HUES6 (cell line): ENCODE results near the gene RBFOX2.
"Not testable (repeated sequence)": the region's sequence is repeated elsewhere in the genome, so short reads cannot be mapped to it uniquely, and the experiment has no call there.

Experiments
- H3K27ac ChIP-seq: 2 replicates; pipeline ENCODE4 v1.7.0; 2013; ENCODE audit warnings: low read depth, mild to moderate bottlenecking, low read length, inconsistent platforms
- H3K27me3 ChIP-seq: 2 replicates; pipeline ENCODE4 v1.6.1; 2013; ENCODE audit warnings: low read length; ENCODE audit not compliant: control insufficient read depth, insufficient read depth
- H3K36me3 ChIP-seq: 2 replicates; pipeline ENCODE4 v1.6.1; 2013; ENCODE audit warnings: low read length; ENCODE audit not compliant: control insufficient read depth, insufficient read depth
- H3K4me1 ChIP-seq: 2 replicates; pipeline ENCODE4 v1.6.1; 2013; ENCODE audit warnings: low read length; ENCODE audit not compliant: control insufficient read depth, insufficient read depth
- H3K4me3 ChIP-seq: 2 replicates; pipeline ENCODE4 v1.5.1; 2013; ENCODE audit warnings: low read depth, low read length
- H3K9ac ChIP-seq: one replicate; pipeline ENCODE4 v1.6.1; 2013; ENCODE audit warnings: mild to moderate bottlenecking, low read length
- H3K9me3 ChIP-seq: 2 replicates; pipeline ENCODE4 v1.6.1; 2013; ENCODE audit warnings: low read depth, low read length; ENCODE audit not compliant: control insufficient read depth, insufficient read depth

The RBFOX2 gene

GRCh38 chr22:35821654-35822053 is 207.0 kb downstream of the RBFOX2 start:
- no peak overlapping the region for H3K4me3 ChIP-seq
- no peak overlapping the region for H3K27ac ChIP-seq
- H3K36me3 ChIP-seq, result peaks cover 4% of the 10 kb centered on the region; the same call in 1 of the 2 replicates
- no peaks in the 10 kb centered on the region for H3K27me3 ChIP-seq
- no peaks in the 10 kb centered on the region for H3K9me3 ChIP-seq
- peaks cover 18% of the 10 kb centered on the region for H3K4me1 ChIP-seq
- no peak overlapping the region for H3K9ac ChIP-seq

GRCh38 chr22:35819421-35819820 is 209.2 kb downstream of the RBFOX2 start:
- Histone ChIP-seq H3K9ac (no peak overlapping the region), H3K27me3 (no peaks in the 10 kb centered on the region), H3K36me3 (peaks cover 4% of the 10 kb centered on the region; the same call in 1 of the 2 replicates), H3K4me1 (peaks cover 15% of the 10 kb centered on the region), H3K4me3 (no peak overlapping the region), H3K9me3 (no peaks in the 10 kb centered on the region), H3K27ac (no peak overlapping the region)

- no peaks in the 10 kb centered on the region for H3K9me3 ChIP-seq
- H3K4me3 ChIP-seq, result no peak overlapping the region
- no peaks in the 10 kb centered on the region for H3K36me3 ChIP-seq
- H3K27me3 ChIP-seq, result no peaks in the 10 kb centered on the region
- peaks cover 15% of the 10 kb centered on the region for H3K4me1 ChIP-seq
- no peak overlapping the region for H3K9ac ChIP-seq
- no peak overlapping the region for H3K27ac ChIP-seq
Measured at GRCh38 chr22:35818897-35819296, 209.7 kb downstream of the RBFOX2 start.

DNA sequence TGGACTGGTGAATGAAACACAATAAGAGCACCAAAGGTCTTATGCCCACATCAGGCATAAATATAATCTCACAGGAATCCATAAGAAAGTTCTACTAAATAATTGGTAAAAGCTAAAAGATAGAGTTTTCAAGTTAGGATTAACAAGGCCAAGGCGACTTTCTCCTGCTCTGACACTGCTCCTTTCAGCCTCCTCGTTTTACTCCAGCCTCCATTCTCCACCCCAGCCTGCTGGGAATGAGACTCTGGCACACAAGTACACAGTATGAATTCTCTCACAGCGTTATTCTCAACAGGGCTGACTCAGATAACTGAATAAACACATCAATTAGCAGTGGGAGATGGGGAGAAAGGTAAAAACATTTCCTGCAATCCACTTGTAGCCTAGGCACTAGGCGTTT is 216.0 kb downstream of the RBFOX2 start:
- no peaks in the 10 kb centered on the region for H3K27me3 ChIP-seq
- no peak overlapping the region for H3K9ac ChIP-seq
- peaks cover 22% of the 10 kb centered on the region for H3K36me3 ChIP-seq
- H3K27ac ChIP-seq, result no peak overlapping the region
- no peaks in the 10 kb centered on the region for H3K9me3 ChIP-seq
- no peak overlapping the region for H3K4me3 ChIP-seq
- H3K4me1 ChIP-seq, result 0 out of 2 replicates have a peak, but pooled peaks cover 3% of the 10 kb centered on the region

GRCh38 chr22:35811670-35812069 is 217.0 kb downstream of the RBFOX2 start:
- Histone ChIP-seq H3K36me3 (peaks cover 22% of the 10 kb centered on the region), H3K27ac (no peak overlapping the region), H3K9ac (no peak overlapping the region), H3K4me3 (no peak overlapping the region), H3K4me1 (0 out of 2 replicates have a peak, but pooled peaks cover under 1% of the 10 kb centered on the region), H3K27me3 (no peaks in the 10 kb centered on the region), H3K9me3 (no peaks in the 10 kb centered on the region)

DNA sequence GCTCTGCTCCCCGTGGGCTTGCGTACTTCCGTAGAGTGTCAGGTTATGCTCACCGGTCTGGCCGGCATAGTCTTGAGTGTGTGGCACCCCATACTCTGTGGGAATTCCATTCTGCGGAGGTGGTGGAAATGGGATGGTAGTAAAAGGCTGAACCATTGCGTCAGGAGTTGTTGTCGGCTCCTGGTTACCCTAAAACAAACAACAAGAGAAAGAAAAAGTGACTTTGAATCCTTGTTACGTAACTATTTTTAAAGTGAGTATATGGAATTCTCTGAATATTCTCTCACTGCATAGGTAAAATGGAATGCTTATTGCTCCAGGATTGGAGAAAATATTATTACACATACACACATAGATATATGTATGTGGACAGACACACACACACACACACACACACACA is 218.8 kb downstream of the RBFOX2 start:
- no peak overlapping the region for H3K9ac ChIP-seq
- H3K36me3 ChIP-seq, result peaks cover 27% of the 10 kb centered on the region
- no peaks in the 10 kb centered on the region for H3K27me3 ChIP-seq
- no peaks in the 10 kb centered on the region for H3K4me1 ChIP-seq
- no peak overlapping the region for H3K27ac ChIP-seq
- no peak overlapping the region for H3K4me3 ChIP-seq
- H3K9me3 ChIP-seq, result peaks cover 3% of the 10 kb centered on the region; the same call in 1 of the 2 replicates

- H3K4me3 ChIP-seq, result no peak overlapping the region
- H3K9me3 ChIP-seq, result peaks cover 3% of the 10 kb centered on the region; the same call in 1 of the 2 replicates
- H3K9ac ChIP-seq, result no peak overlapping the region
- H3K27me3 ChIP-seq, result no peaks in the 10 kb centered on the region
- H3K4me1 ChIP-seq, result no peaks in the 10 kb centered on the region
- H3K36me3 ChIP-seq, result peaks cover 27% of the 10 kb centered on the region
- no peak overlapping the region for H3K27ac ChIP-seq
Measured at GRCh38 chr22:35808377-35808776, 220.2 kb downstream of the RBFOX2 start.

- H3K4me1 ChIP-seq, H3K9ac ChIP-seq, H3K4me3 ChIP-seq, H3K27me3 ChIP-seq, H3K9me3 ChIP-seq, H3K27ac ChIP-seq: not testable (repeated sequence)
- H3K36me3 ChIP-seq, result peaks cover 27% of the 10 kb centered on the region
Measured at GRCh38 chr22:35806668-35807067, 222.0 kb downstream of the RBFOX2 start.

DNA sequence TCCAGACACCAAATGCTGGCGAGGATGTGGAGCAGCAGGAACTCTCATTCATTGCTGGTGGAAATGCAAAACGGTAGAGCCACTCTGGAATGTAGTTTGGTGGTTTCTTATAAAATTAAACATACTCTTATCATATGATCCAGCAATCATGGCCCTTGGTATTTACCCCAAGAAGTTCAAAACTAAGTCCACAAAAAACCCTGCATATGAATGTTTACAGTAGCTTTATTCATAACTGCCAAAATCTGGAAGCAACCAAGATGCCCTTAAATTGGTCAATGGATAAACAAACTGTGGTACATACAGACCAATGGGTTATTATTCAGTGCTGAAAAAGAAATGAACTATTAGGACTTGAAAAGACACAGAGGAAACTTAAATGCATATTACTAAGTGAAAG is 223.2 kb downstream of the RBFOX2 start:
- Histone ChIP-seq H3K36me3 (peaks cover 27% of the 10 kb centered on the region), H3K9ac (no peak overlapping the region), H3K4me3 (no peak overlapping the region), H3K4me1 (no peaks in the 10 kb centered on the region), H3K27me3 (no peaks in the 10 kb centered on the region), H3K27ac (no peak overlapping the region), H3K9me3 (peaks cover 3% of the 10 kb centered on the region; the same call in 1 of the 2 replicates)

- Histone ChIP-seq H3K4me3 (no peak overlapping the region), H3K36me3 (peaks cover 20% of the 10 kb centered on the region), H3K9me3 (peaks cover 3% of the 10 kb centered on the region; the same call in 1 of the 2 replicates), H3K27ac (no peak overlapping the region), H3K27me3 (no peaks in the 10 kb centered on the region), H3K9ac (no peak overlapping the region), H3K4me1 (no peaks in the 10 kb centered on the region)
Measured at GRCh38 chr22:35804421-35804820, 224.2 kb downstream of the RBFOX2 start.

GRCh38 chr22:35802885-35803284 is 225.7 kb downstream of the RBFOX2 start:
- H3K4me1 ChIP-seq, result no peaks in the 10 kb centered on the region
- H3K36me3 ChIP-seq, result 0 out of 2 replicates have a peak, but pooled peaks cover 5% of the 10 kb centered on the region
- H3K4me3 ChIP-seq, result no peak overlapping the region
- no peaks in the 10 kb centered on the region for H3K27me3 ChIP-seq
- peaks cover 3% of the 10 kb centered on the region; the same call in 1 of the 2 replicates for H3K9me3 ChIP-seq
- H3K27ac ChIP-seq, result no peak overlapping the region
- H3K9ac ChIP-seq, result no peak overlapping the region

DNA sequence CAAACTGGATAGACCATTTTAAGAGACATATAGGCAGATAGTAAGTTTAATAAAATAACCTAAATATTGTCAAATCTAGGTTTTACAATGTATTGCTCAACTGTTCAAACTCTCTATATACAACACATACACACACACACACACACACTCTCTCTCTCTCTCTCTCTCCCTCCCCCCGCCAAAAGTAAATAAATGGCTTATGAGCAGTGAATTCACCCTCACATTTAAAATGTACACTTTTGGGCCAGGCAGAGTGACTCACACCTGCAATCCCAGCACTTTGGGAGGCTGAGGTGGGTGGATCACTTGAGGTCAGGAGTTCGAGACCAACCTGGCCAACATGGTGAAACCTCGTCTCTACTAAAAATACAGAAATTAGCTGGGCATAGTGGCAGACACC is 227.3 kb downstream of the RBFOX2 start:
- H3K9me3 ChIP-seq, H3K4me3 ChIP-seq, H3K27me3 ChIP-seq, H3K4me1 ChIP-seq, H3K9ac ChIP-seq, H3K27ac ChIP-seq, H3K36me3 ChIP-seq: not testable (repeated sequence)
